ENCODE measurements around the gene NECTIN1.

Gene NECTIN1, protein sequence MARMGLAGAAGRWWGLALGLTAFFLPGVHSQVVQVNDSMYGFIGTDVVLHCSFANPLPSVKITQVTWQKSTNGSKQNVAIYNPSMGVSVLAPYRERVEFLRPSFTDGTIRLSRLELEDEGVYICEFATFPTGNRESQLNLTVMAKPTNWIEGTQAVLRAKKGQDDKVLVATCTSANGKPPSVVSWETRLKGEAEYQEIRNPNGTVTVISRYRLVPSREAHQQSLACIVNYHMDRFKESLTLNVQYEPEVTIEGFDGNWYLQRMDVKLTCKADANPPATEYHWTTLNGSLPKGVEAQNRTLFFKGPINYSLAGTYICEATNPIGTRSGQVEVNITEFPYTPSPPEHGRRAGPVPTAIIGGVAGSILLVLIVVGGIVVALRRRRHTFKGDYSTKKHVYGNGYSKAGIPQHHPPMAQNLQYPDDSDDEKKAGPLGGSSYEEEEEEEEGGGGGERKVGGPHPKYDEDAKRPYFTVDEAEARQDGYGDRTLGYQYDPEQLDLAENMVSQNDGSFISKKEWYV

GRCh38 chr11:119728651-119729580, at the start of gene NECTIN1:
NECTIN1 (minus strand) TSS chr11:119729200; CDS start chr11:119728553, 647 bp downstream.
- FAIRE-seq = no peak

DNA sequence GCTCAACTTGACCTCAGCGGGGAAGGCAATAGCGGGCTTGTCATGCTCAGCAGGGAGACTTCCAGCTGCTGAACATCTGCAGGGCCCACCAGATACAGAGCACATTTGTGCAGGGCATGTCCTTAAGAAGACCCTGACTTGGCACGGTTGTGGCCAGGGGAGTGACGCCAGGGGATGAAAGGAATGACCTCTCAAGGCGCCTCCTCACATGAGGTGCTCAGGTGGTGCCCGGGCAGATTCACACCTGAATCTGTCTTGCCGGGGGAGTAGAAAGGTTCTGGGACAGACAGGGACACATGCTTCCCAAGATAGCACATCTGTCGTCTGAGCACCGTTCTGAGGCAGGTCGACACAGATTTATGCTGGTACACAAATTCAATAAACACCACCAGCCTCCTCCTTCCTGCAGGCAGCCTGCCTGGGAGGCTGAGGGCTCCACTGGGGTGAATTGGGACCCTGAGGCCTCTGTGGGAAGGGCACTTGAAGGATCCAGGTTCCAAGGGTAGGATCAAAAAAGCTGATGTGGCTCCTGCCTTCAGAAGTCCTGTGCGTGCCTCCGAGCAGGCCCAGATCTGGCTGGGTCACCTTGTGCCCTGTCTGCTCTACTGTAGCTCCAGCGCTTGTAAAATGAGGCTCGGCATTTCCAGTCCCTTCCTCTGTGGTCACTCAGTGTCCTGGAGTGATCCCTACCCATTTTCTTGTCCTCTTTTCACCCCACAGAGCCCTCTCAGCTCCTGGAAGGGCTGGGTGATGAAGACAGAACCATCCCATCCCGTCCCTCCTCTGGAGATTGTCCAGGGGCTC, 49.6 kb upstream of the NECTIN1 start:
- no peak for FAIRE-seq

GRCh38 chr11:119777940-119778339, 48.9 kb upstream of the NECTIN1 start:
- no peak for FAIRE-seq

DNA sequence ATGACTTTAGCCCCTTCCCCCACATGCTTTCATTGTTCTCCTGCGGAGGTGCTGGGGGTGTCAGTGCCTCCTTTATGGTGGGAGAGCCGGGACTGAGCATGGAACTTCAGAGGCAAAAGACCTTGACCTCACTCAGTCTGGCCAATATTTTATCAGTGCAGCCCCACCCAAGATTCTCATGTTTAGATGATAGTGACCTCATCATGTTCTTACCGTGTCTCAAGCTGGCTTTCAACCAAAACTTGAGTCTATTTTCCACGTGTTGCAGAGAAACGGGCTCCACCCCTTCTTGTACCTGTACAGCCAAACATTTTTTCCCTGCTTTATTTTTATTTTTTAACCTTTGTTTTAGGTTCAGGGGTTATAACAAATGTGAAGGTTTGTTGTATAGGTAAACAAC, 47.7 kb upstream of the NECTIN1 start:
- FAIRE-seq = no peak

- no peak for FAIRE-seq
Measured at GRCh38 chr11:119776031-119776636, 47.1 kb upstream of the NECTIN1 start.

- FAIRE-seq = no peak
Measured at GRCh38 chr11:119774172-119774763, 45.3 kb upstream of the NECTIN1 start.

DNA sequence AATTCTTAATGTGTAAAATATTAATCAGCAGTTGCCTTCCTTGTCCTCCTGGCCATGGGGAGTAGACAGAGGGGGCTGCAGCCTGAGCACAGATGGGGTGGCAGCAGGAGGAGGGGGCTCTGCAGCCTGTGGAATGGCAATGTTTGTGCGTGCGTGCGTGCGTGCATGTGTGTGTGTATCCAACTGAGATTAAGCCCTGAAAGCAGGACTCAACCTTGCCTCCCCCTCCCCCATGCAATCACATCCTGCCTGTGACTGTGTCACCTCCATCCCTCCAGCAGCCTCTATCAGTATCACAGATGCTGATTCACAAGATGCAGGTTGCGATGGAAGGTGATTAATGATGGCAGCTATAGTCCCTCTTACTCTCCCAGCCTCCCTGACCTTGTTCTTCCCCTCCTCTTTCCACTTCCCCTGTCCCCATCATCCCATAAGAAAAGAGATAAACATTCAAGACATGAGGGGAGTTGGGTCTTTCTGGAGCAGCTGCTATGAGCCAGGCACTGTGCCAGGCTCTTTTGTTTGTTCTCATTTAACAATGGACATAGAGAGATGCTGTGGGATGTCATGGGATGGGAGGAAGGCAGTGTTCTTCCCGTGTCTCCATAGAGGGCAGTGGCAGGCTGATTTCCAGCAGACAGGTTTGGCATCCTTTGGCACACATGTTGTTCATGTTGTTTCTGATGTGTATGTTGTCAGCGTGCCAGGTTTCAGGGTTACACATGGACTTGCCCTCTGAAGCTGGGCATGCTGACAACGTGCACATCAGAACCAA, 43.8 kb upstream of the NECTIN1 start:
- FAIRE-seq = no peak

DNA sequence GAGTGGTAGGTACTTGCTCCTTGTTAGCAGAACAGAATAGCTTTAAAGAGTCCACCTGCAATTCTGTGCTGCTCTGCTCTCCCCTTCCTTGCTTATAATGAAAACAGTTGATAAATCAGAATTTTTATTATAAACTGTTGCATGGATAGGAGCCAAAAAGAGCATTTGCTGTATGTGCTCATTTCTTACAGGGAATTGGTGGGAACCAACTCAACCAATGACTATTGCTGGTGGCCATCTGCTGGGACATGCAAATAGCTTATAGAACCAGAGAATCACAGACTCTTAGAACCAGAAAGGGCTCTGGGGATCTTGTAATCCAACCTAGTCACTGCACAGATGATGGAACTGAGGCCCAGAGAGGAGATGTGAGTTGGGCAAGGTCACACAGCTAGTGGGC, 43.1 kb upstream of the NECTIN1 start:
- no peak for FAIRE-seq

- FAIRE-seq = no peak
Measured at GRCh38 chr11:119771172-119771770, 42.3 kb upstream of the NECTIN1 start.

- no peak for FAIRE-seq
Measured at GRCh38 chr11:119765628-119766027, 36.6 kb upstream of the NECTIN1 start.

GRCh38 chr11:119764108-119764868, 35.3 kb upstream of the NECTIN1 start:
- FAIRE-seq = no peak

GRCh38 chr11:119763071-119763728, 34.2 kb upstream of the NECTIN1 start:
- no peak for FAIRE-seq

DNA sequence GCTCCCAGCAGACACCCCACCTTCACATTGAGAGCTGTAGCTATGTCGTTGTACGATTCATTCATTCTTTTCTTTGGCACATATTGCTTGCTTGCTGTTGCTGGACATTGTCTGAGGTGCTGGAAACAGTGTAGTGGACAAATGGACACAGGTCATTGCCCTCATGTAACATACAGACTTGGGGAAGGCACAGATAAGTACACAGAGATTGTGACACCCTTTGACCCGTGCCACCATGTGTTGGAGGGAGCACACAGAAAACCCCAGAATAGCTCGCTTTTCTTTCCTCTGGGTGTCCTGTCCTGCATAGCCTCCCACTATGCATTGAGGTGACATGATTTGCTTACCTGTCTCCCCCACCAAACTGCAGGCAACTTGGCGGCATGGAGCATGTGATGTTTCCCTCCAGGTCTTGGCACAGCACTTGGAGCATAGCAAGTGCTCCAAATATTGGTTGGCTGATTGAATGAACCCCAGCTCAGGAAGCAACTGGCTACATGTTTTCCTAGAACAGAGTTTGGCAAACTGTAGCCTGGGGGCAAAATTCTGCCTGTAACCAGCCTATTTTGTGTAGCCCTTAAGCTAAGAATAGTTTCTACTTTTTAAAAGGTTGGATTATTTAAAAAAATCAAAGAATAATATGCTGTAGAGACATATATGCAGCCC, 30.9 kb upstream of the NECTIN1 start:
- no peak for FAIRE-seq

DNA sequence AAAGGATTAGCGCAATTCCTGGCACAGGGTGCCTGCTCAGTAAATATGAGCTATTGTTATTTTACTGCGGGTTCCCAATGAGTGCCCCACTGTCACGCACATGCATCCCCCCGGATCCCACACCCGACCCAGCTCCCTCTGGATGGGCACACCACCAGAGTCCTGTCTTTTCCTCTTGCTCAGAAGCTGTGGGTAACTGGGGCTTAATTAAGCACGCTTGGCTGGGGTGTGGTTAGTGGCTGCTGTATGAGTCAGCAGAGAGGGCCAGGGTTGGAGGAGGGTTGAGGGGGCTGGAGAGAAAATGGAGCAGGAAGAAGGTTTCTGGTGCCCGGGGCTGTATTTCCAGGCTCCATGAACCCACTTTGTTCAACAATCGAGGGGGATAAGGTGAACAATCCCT, 30.3 kb upstream of the NECTIN1 start:
- no peak for FAIRE-seq

GRCh38 chr11:119758291-119758690, 29.3 kb upstream of the NECTIN1 start:
- FAIRE-seq = no peak

DNA sequence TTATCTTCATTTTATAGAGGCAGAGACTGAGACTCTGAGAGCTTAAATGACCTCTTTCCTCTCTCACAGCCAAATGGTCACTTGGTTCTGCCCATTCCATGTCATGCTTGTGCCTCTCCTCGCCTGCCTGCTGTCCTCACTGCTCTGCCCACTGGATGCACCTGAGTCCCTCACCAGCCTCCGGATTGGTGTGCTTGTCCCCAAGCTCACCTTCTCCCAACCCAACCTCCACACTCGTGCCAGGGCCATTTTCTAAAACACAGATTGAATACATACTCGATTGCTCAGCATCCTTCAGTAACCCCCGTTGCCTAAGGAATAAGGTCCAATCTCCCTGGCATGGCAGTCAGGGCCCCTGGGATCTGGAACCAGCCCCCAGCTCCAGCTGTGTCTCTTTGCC, 28.4 kb upstream of the NECTIN1 start:
- FAIRE-seq = no peak

- no peak for FAIRE-seq
Measured at GRCh38 chr11:119756169-119756865, 27.3 kb upstream of the NECTIN1 start.

All from A204.1 (cell line).